OCI-LY7 (cell line): ENCODE data around the gene CUEDC1. TPM values are rescaled to one million over a fixed set of nuclear protein-coding genes. Genes with fewer than 3 reads are reported as not detected.

Experiments
- BruUV-seq: library from RNA; stranded (reverse); fragments of 400-500 nt; replicated peaks from 2 replicates; lab custom pipeline; 2021; lab: Mats Ljungman, UMichigan
- CTCF ChIA-PET: fragments of 300-600 bp; sonication (Branson Sonifier 250); formaldehyde crosslinking; loops from one replicate; lab custom pipeline; 2022; ENCODE audit warnings: antibody characterized with exemption; ENCODE audit not compliant: unreplicated experiment; lab: Charles Lee
- POLR2A ChIA-PET: fragments of 300-600 bp; sonication (Branson Sonifier 250); formaldehyde crosslinking; loops from one replicate; lab custom pipeline; 2022; ENCODE audit warnings: antibody characterized with exemption; lab: Charles Lee
- DNase-seq: peaks from one replicate; pipeline ENCODE4 v3.0.0-alpha.2; 2015; ENCODE audit warnings: low spot score
- H2AFZ ChIP-seq: fragments of 200-600 bp; sonication (generic), shearing (Covaris generic); 2 replicates; pipeline ENCODE4 v1.6.1; 2014; ENCODE audit warnings: mild to moderate bottlenecking, antibody characterized with exemption, low read length, moderate library complexity
- H3K27ac ChIP-seq: fragments of 200-600 bp; sonication (generic); 2 replicates; pipeline ENCODE4 v1.5.1; 2014; ENCODE audit warnings: mixed run types, low read depth, mild to moderate bottlenecking, moderate library complexity, low read length, inconsistent platforms; ENCODE audit not compliant: poor library complexity, severe bottlenecking
- H3K36me3 ChIP-seq: fragments of 200-600 bp; sonication (generic); 2 replicates; pipeline ENCODE4 v1.6.1; 2014; ENCODE audit warnings: mild to moderate bottlenecking, antibody characterized with exemption, low read length, moderate library complexity, mixed read lengths; ENCODE audit not compliant: insufficient read depth
- H3K4me1 ChIP-seq: fragments of 200-600 bp; sonication (generic); 2 replicates; pipeline ENCODE4 v1.5.1; 2014; ENCODE audit warnings: mild to moderate bottlenecking, low read length; ENCODE audit not compliant: insufficient read depth, poor library complexity, severe bottlenecking
- H3K4me2 ChIP-seq: fragments of 200-600 bp; sonication (generic); 2 replicates; pipeline ENCODE4 v1.6.1; 2014; ENCODE audit warnings: mild to moderate bottlenecking, low read length
- H3K4me3 ChIP-seq: fragments of 200-600 bp; sonication (generic); 2 replicates; pipeline ENCODE4 v1.5.1; 2014; ENCODE audit warnings: mild to moderate bottlenecking, low read depth, low read length; ENCODE audit not compliant: poor library complexity, severe bottlenecking
- H3K79me2 ChIP-seq: fragments of 200-600 bp; sonication (generic); 2 replicates; pipeline ENCODE4 v1.6.1; 2016; ENCODE audit warnings: low read depth, mild to moderate bottlenecking, low read length, moderate library complexity, mixed read lengths; ENCODE audit not compliant: insufficient read depth
- H3K9me2 ChIP-seq: fragments of 200-600 bp; sonication (generic); 2 replicates; pipeline ENCODE4 v1.6.1; 2016; ENCODE audit warnings: mild to moderate bottlenecking, low read length, mixed read lengths; ENCODE audit not compliant: insufficient read depth
- H3K9me3 ChIP-seq: fragments of 200-600 bp; sonication (generic); 2 replicates; pipeline ENCODE4 v1.6.1; 2014; ENCODE audit warnings: mild to moderate bottlenecking, mixed run types, low read length, mixed read lengths
- H4K20me1 ChIP-seq: fragments of 200-600 bp; sonication (generic); 2 replicates; pipeline ENCODE4 v1.6.1; 2014; ENCODE audit warnings: mild to moderate bottlenecking, antibody characterized with exemption, low read length, moderate library complexity, mixed read lengths; ENCODE audit not compliant: insufficient read depth
- EZH2phosphoT487 ChIP-seq: fragments of 200-600 bp; sonication (generic); IDR thresholded peaks from 2 replicates; pipeline ENCODE4 v1.6.1; 2018; ENCODE audit warnings: low read depth, borderline replicate concordance, mild to moderate bottlenecking, mixed run types, antibody characterized with exemption, low read length, moderate library complexity, mixed read lengths
- intact Hi-C: fragments of 100-400 bp; cut with micrococcal nuclease; formaldehyde crosslinking; loops from one replicate; pipeline ENCODE4 v1.10.0; 2022; ENCODE audit not compliant: unreplicated experiment
- total RNA-seq, 2 experiments: library from RNA; depleted of rRNA in 1 of 2; stranded (reverse); fragments of >200 nt in 1 of 2; shearing (Covaris generic) in 1 of 2; gene quantifications; 2 replicates each; pipeline ENCODE4 v1.2.3, GENCODE V29; 2014 to 2022
- TF ChIP-seq, protein P1 (sequence below): fragments of 200-600 bp; sonication (generic); conservative IDR thresholded peaks from 2 replicates; pipeline ENCODE4 v1.5.1; 2014; ENCODE audit warnings: mild to moderate bottlenecking, antibody characterized with exemption, low read length, moderate library complexity, mixed read lengths

CUEDC1 gene
- total RNA-seq, 2 experiments from 2014 or later = 0.74 TPM; not detected in 1

DNA sequence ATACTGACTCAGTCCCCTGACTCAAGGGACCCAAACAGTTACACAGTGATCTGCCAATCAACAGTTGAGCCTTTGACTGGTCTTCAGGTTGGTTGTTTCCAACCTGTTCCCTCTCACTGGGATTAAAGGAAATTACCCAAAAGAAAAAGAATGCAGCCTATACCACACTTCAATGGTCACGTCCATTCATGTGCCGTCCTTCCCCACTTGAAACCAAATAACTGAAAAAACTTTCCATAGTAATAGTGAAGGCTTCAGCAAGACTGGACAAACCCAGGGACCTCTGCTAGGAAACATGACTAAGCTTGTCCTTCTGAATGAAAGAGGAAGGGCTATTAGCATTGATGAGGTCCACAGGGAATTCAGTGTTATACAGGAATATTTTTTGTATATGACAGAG, 135.9 kb downstream of the CUEDC1 start:
- H3K36me3 ChIP-seq = no peaks in the 10 kb centered on the region
- no peaks in the 10 kb centered on the region for H4K20me1 ChIP-seq
- no peak for DNase-seq
- no peak for TF ChIP-seq EZH2phosphoT487
- TF ChIP-seq, protein P1, sequence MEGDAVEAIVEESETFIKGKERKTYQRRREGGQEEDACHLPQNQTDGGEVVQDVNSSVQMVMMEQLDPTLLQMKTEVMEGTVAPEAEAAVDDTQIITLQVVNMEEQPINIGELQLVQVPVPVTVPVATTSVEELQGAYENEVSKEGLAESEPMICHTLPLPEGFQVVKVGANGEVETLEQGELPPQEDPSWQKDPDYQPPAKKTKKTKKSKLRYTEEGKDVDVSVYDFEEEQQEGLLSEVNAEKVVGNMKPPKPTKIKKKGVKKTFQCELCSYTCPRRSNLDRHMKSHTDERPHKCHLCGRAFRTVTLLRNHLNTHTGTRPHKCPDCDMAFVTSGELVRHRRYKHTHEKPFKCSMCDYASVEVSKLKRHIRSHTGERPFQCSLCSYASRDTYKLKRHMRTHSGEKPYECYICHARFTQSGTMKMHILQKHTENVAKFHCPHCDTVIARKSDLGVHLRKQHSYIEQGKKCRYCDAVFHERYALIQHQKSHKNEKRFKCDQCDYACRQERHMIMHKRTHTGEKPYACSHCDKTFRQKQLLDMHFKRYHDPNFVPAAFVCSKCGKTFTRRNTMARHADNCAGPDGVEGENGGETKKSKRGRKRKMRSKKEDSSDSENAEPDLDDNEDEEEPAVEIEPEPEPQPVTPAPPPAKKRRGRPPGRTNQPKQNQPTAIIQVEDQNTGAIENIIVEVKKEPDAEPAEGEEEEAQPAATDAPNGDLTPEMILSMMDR = no peak
- H3K9me2 ChIP-seq = no peaks in the 10 kb centered on the region
- ChIA-PET POLR2A (no interaction called here), CTCF (no interaction called here)
- no peaks in the 10 kb centered on the region for H3K79me2 ChIP-seq
- no TSS peak for BruUV-seq
- no peaks in the 10 kb centered on the region for H3K4me1 ChIP-seq
- H3K27ac ChIP-seq = no peak overlapping the region
- H3K4me3 ChIP-seq = no peak overlapping the region
- intact Hi-C loops = no loop called here
- H2AFZ ChIP-seq = no peak overlapping the region
- H3K9me3 ChIP-seq = no peaks in the 10 kb centered on the region
- H3K4me2 ChIP-seq = no peak overlapping the region

DNA sequence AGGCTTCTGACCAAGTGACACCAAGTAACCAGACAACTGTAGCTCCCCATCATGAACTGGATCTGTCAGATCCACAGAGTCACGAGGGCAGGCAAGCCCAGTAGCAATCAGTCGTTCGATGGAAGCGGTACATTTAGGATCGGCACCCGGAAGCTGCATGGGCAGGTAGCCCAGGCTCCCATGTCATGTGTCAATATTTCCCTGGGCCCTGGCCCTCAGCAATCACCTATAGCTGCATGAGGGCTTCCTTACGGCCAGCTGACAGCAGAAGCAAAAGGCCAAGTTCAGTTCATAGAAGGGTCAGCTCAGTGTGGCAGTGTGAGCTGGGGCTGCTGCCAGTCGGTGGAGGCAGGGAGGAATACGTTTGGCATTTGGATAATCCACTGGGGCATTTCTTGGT, 137.1 kb downstream of the CUEDC1 start:
- BruUV-seq = no TSS peak
- ChIA-PET POLR2A (interaction anchor here (0.7 kb wide), 2 partner anchors 14 to 1146 kb away, joined by 3 to 4 read pairs; no protein-coding TSS in a partner anchor), CTCF (no interaction called here)
- no peak for DNase-seq
- H3K79me2 ChIP-seq = no peaks in the 10 kb centered on the region
- no peaks in the 10 kb centered on the region for H3K4me1 ChIP-seq
- H3K27ac ChIP-seq = no peak overlapping the region
- intact Hi-C loops = no loop called here
- H2AFZ ChIP-seq = no peak overlapping the region
- H3K36me3 ChIP-seq = no peaks in the 10 kb centered on the region
- H3K9me2 ChIP-seq = no peaks in the 10 kb centered on the region
- H3K9me3 ChIP-seq = no peaks in the 10 kb centered on the region
- H3K4me3 ChIP-seq = no peak overlapping the region
- TF ChIP-seq, protein P1 = no peak
- TF ChIP-seq EZH2phosphoT487 = no peak
- no peak overlapping the region for H3K4me2 ChIP-seq
- no peaks in the 10 kb centered on the region for H4K20me1 ChIP-seq

DNA sequence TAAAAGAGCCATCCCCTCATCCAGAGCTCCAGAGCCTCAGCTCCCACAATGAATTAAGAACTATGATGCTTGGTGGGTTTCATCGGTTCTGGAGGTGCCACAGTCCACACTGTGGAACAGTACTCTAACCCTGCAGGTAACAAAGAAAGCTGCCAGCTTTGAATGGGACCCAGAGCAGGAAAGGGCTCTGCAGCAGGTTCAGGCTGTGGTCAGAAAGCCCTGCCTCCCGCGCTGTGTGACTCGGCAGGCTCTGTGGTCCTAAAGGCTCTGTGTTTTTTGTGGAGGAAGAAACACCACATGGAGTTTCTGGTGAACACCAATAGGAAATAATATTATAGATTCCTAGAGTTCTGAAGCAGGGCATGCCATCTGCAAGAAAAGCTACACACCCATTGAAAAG, 137.9 kb downstream of the CUEDC1 start:
- TF ChIP-seq, protein P1 = no peak
- no peak for TF ChIP-seq EZH2phosphoT487
- H3K9me3 ChIP-seq = no peaks in the 10 kb centered on the region
- no peaks in the 10 kb centered on the region for H3K9me2 ChIP-seq
- H2AFZ ChIP-seq = no peak overlapping the region
- H3K27ac ChIP-seq = no peak overlapping the region
- ChIA-PET POLR2A (interaction anchor here (0.7 to 1.9 kb wide), 2 partner anchors 10 to 1147 kb away, joined by 4 to 5 read pairs; no protein-coding TSS in a partner anchor), CTCF (no interaction called here)
- no peak overlapping the region for H3K4me2 ChIP-seq
- DNase-seq = no peak
- intact Hi-C loops = no loop called here
- H3K79me2 ChIP-seq = no peaks in the 10 kb centered on the region
- no peaks in the 10 kb centered on the region for H3K36me3 ChIP-seq
- H3K4me1 ChIP-seq = no peaks in the 10 kb centered on the region
- BruUV-seq = no TSS peak
- no peaks in the 10 kb centered on the region for H4K20me1 ChIP-seq
- no peak overlapping the region for H3K4me3 ChIP-seq
